T-cell (primary cell): Measurements from ENCODE around the gene VAMP8. TPM values are rescaled to one million over a fixed set of nuclear protein-coding genes. Genes with fewer than 3 reads are reported as not detected.
"Not testable (repeated sequence)": the region's sequence is repeated elsewhere in the genome, so short reads cannot be mapped to it uniquely, and the experiment has no call there.

ENCODE experiments used
- ATAC-seq, 4 experiments: fragments of 200-7000 bp in 3 of 4; fragments of 150-1000 bp in 1 of 4; cut with Tn5 transposase; replicated peaks in 1 of 4; 1 replicate in 3 of 4; 2 replicates in 1 of 4; pipeline ENCODE4 v1.10.0; 2021; ENCODE audit warnings: moderate library complexity in 3 of 4, mild to moderate bottlenecking in 2 of 4, moderate number of reproducible peaks in 1 of 4
- CTCF ChIA-PET, 2 donors: fragments of 300-600 bp; sonication (Branson Sonifier 250); formaldehyde crosslinking; loops; one replicate each; lab custom pipeline; 2022; ENCODE audit warnings: antibody characterized with exemption in 2 of 2; lab: Charles Lee
- POLR2A ChIA-PET, 2 donors: fragments of 300-600 bp; sonication (Branson Sonifier 250); formaldehyde crosslinking; loops; one replicate each; lab custom pipeline; 2022; ENCODE audit warnings: antibody characterized with exemption in 2 of 2; lab: Charles Lee
- DNase-seq, 35 experiments: peaks; one replicate each; pipeline versions ENCODE4 v3.0.0 to v3.0.0-alpha.2; 2013 to 2023
- H3K27ac ChIP-seq: one replicate; pipeline ENCODE4 v1.5.1; 2013; ENCODE audit warnings: low read length
- H3K27me3 ChIP-seq, 2 experiments: replicated peaks in 1 of 2; 1 replicate in 1 of 2; 2 replicates in 1 of 2; pipeline versions ENCODE4 v1.6.1 to v1.7.0; 2013; ENCODE audit warnings: low read length in 1 of 2, mixed read lengths in 1 of 2; ENCODE audit not compliant: control insufficient read depth in 2 of 2, insufficient read depth in 2 of 2; ENCODE audit errors: extremely low read depth in 1 of 2
- H3K36me3 ChIP-seq, 2 donors: 1 replicate in 1 of 2; 2 replicates in 1 of 2; pipeline versions ENCODE4 v1.6.1 to v1.7.0; 2013; ENCODE audit warnings: low read length in 1 of 2; ENCODE audit not compliant: control insufficient read depth in 2 of 2, insufficient read depth in 1 of 2; ENCODE audit errors: extremely low read depth in 1 of 2
- H3K4me1 ChIP-seq, 2 experiments: 1 replicate in 1 of 2; 2 replicates in 1 of 2; pipeline versions ENCODE4 v1.6.1 to v1.7.0; 2013; ENCODE audit warnings: low read length in 2 of 2, mixed read lengths in 1 of 2; ENCODE audit not compliant: insufficient read depth in 2 of 2, control insufficient read depth in 1 of 2; ENCODE audit errors: extremely low read depth in 1 of 2
- H3K4me3 ChIP-seq, 2 donors: 1 replicate in 1 of 2; 2 replicates in 1 of 2; pipeline versions ENCODE4 v1.5.1 to v1.7.0; 2013; ENCODE audit warnings: mild to moderate bottlenecking in 2 of 2, low read length in 1 of 2, moderate library complexity in 1 of 2; ENCODE audit not compliant: control insufficient read depth in 1 of 2; ENCODE audit errors: extremely low read depth in 1 of 2
- H3K9me3 ChIP-seq: 2 replicates; pipeline ENCODE4 v1.7.0; 2013
- H3K27ac Mint-ChIP-seq, 2 donors: one replicate each; pipeline ENCODE4 v1.8.0; 2020 to 2021; ENCODE audit warnings: mild to moderate bottlenecking in 2 of 2, mixed read lengths in 2 of 2
- H3K27me3 Mint-ChIP-seq, 2 donors: one replicate each; pipeline ENCODE4 v1.8.0; 2021 to 2022; ENCODE audit warnings: mixed read lengths in 2 of 2
- H3K36me3 Mint-ChIP-seq: one replicate; pipeline ENCODE4 v1.8.0; 2021; ENCODE audit warnings: mixed read lengths
- H3K4me1 Mint-ChIP-seq, 3 donors: one replicate each; pipeline ENCODE4 v1.8.0; 2020 to 2022; ENCODE audit warnings: mixed read lengths in 3 of 3, mild to moderate bottlenecking in 1 of 3
- H3K4me3 Mint-ChIP-seq, 3 donors: one replicate each; pipeline ENCODE4 v1.8.0; 2020 to 2022; ENCODE audit warnings: mild to moderate bottlenecking in 3 of 3, mixed read lengths in 3 of 3, moderate library complexity in 3 of 3
- H3K9me3 Mint-ChIP-seq, 3 donors: one replicate each; pipeline ENCODE4 v1.8.0; 2020 to 2022; ENCODE audit warnings: mixed read lengths in 3 of 3
- WGBS: methylation state at CpG from one replicate; pipeline ENCODE4 v1.1.5; 2013; ENCODE audit warnings: missing lambda C conversion rate; ENCODE audit not compliant: insufficient coverage; 5-methylcytosine and 5-hydroxymethylcytosine counted together
- total RNA-seq, 35 experiments: library from RNA in 6 of 35; stranded (reverse) in 6 of 35; fragments of 120-200 nt in 1 of 35; gene quantifications; one replicate each; pipeline versions ENCODE4 v1.2.1 to v1.2.4 and lab custom pipeline; 2013 to 2026

Gene VAMP8
- total RNA-seq, 5 donors from 2014 or later (not counting 1 experiment from before 2014, with no cell fraction given) = 76.2 to 102 (median 84.5) TPM

- peak overlapping the region; percentile 88 to 91 for H3K27ac Mint-ChIP-seq
- Histone ChIP-seq H3K4me3 (peak overlapping the region; percentile 97 to 100), H3K4me1 (peaks cover 23 to 31% of the 10 kb centered on the region in 2 experiments), H3K27ac (peak overlapping the region; percentile 73), H3K36me3 (peaks cover 0 to 42% of the 10 kb centered on the region in 2 donors), H3K27me3 (no peaks in the 10 kb centered on the region), H3K9me3 (no peaks in the 10 kb centered on the region)
- no peaks in the 10 kb centered on the region for H3K9me3 Mint-ChIP-seq
- 0% methylated on average over 7 of the region's 11 CpGs for WGBS
- ChIA-PET POLR2A (interaction anchor here (0.8 to 1.2 kb wide), 4 partner anchors 12 to 120 kb away, joined by 3 to 8 read pairs (median 4); no protein-coding TSS in a partner anchor), CTCF (interaction anchor here (0.9 to 8.7 kb wide), 5 partner anchors 10 to 186 kb away, joined by 3 to 63 read pairs (median 4); partner anchors contain the start of genes ELMOD3 (in 1 of the 2), GGCX (in 1 of the 2), RETSAT (in 1 of the 2) and SH2D6 (in 1 of the 2))
- peaks cover 45 to 49% (median 45%) of the 10 kb centered on the region in 3 donors for H3K4me1 Mint-ChIP-seq
- peaks cover 31% of the 10 kb centered on the region for H3K36me3 Mint-ChIP-seq
- H3K4me3 Mint-ChIP-seq = peak overlapping the region; percentile 92 to 96 (median 94)
- DNase-seq = no peak
- no peaks in the 10 kb centered on the region for H3K27me3 Mint-ChIP-seq
- ATAC-seq = no peak
Measured at GRCh38 chr2:85540133-85540648, 37.2 kb upstream of the VAMP8 start.

- no peaks in the 10 kb centered on the region for H3K9me3 Mint-ChIP-seq
- H3K4me1 Mint-ChIP-seq = peaks cover 44 to 48% (median 45%) of the 10 kb centered on the region in 3 donors
- peak overlapping the region; percentile 23 to 91 for H3K27ac Mint-ChIP-seq
Measured at GRCh38 chr2:85541262-85541661, 36.1 kb upstream of the VAMP8 start.

GRCh38 chr2:85541753-85542457, 35.5 kb upstream of the VAMP8 start:
- Histone ChIP-seq H3K4me3 (no peak overlapping the region), H3K4me1 (peaks cover 21 to 31% of the 10 kb centered on the region in 2 experiments), H3K9me3 (no peaks in the 10 kb centered on the region), H3K27ac (no peak overlapping the region), H3K27me3 (no peaks in the 10 kb centered on the region), H3K36me3 (peaks cover 0 to 49% of the 10 kb centered on the region in 2 donors)
- CTCF ChIA-PET = interaction anchor here in 1 of 2 donors (8.7 kb wide), 1 partner anchor 9 kb away, joined by 63 read pairs; no protein-coding TSS in a partner anchor
- WGBS = no CpG with 5 or more reads among the region's 5 CpGs
- no peaks in the 10 kb centered on the region for H3K27me3 Mint-ChIP-seq
- POLR2A ChIA-PET = interaction anchor here in 1 of 2 donors (1.4 kb wide), 1 partner anchor 14 kb away, joined by 3 read pairs; no protein-coding TSS in a partner anchor
- peak overlapping the region in 1 of 3 donors; percentile 96 for H3K4me3 Mint-ChIP-seq
- H3K4me1 Mint-ChIP-seq = peaks cover 40 to 44% (median 43%) of the 10 kb centered on the region in 3 donors
- H3K36me3 Mint-ChIP-seq = peaks cover 31% of the 10 kb centered on the region
- peak overlapping the region in 1 of 2 donors; percentile 23 for H3K27ac Mint-ChIP-seq
- DNase-seq (no peak), ATAC-seq (no peak)
- no peaks in the 10 kb centered on the region for H3K9me3 Mint-ChIP-seq

More at GRCh38 chr2:85541262-85541661, 36.1 kb upstream of the VAMP8 start:
- Histone ChIP-seq H3K4me1 (peaks cover 23 to 31% of the 10 kb centered on the region in 2 experiments), H3K36me3 (peaks cover 0 to 49% of the 10 kb centered on the region in 2 donors), H3K27ac (no peak overlapping the region), H3K9me3 (no peaks in the 10 kb centered on the region), H3K4me3 (no peak overlapping the region), H3K27me3 (no peaks in the 10 kb centered on the region)
- ATAC-seq (no peak), DNase-seq (no peak)
- 76% methylated on average over 2 of the region's 4 CpGs for WGBS
- peak overlapping the region; percentile 31 to 96 (median 92) for H3K4me3 Mint-ChIP-seq
- ChIA-PET CTCF (interaction anchor here in 1 of 2 donors (3.3 to 8.7 kb wide), 2 partner anchors 9 to 122 kb away, joined by 15 to 63 read pairs; partner anchors contain the start of gene SH2D6), POLR2A (interaction anchor here in 1 of 2 donors (1.4 kb wide), 1 partner anchor 15 kb away, joined by 3 read pairs; no protein-coding TSS in a partner anchor)
- H3K27me3 Mint-ChIP-seq = no peaks in the 10 kb centered on the region
- H3K36me3 Mint-ChIP-seq = peaks cover 31% of the 10 kb centered on the region

GRCh38 chr2:85542777-85543176, 34.6 kb upstream of the VAMP8 start:
- Histone ChIP-seq H3K27ac (no peak overlapping the region), H3K27me3 (no peaks in the 10 kb centered on the region), H3K4me1 (peaks cover 15 to 23% of the 10 kb centered on the region in 2 experiments), H3K36me3 (peaks cover 0 to 49% of the 10 kb centered on the region in 2 donors), H3K9me3 (no peaks in the 10 kb centered on the region), H3K4me3 (no peak overlapping the region)
- ATAC-seq (no peak), DNase-seq (no peak)
- H3K4me1 Mint-ChIP-seq = peaks cover 32 to 36% (median 35%) of the 10 kb centered on the region in 3 donors
- H3K27me3 Mint-ChIP-seq = no peaks in the 10 kb centered on the region
- no peak overlapping the region for H3K27ac Mint-ChIP-seq
- CTCF ChIA-PET = interaction anchor here (1.0 to 8.7 kb wide), 2 partner anchors 8 to 126 kb away, joined by 3 to 63 read pairs; no protein-coding TSS in a partner anchor
- H3K36me3 Mint-ChIP-seq = peaks cover 33% of the 10 kb centered on the region
- POLR2A ChIA-PET = no interaction called here
- 92% methylated on average over 2 of the region's 4 CpGs for WGBS
- H3K4me3 Mint-ChIP-seq = no peak overlapping the region
- no peaks in the 10 kb centered on the region for H3K9me3 Mint-ChIP-seq

GRCh38 chr2:85544254-85544691, 33.1 kb upstream of the VAMP8 start:
- ATAC-seq, POLR2A ChIA-PET, H3K27me3 ChIP-seq, H3K4me3 Mint-ChIP-seq, H3K9me3 Mint-ChIP-seq, CTCF ChIA-PET, DNase-seq, H3K27me3 Mint-ChIP-seq, H3K9me3 ChIP-seq, H3K27ac ChIP-seq, H3K4me3 ChIP-seq: not testable (repeated sequence)
- Histone ChIP-seq H3K36me3 (peaks cover 0 to 54% of the 10 kb centered on the region in 2 donors), H3K4me1 (peaks cover 14 to 17% of the 10 kb centered on the region in 2 experiments)
- H3K36me3 Mint-ChIP-seq = peaks cover 38% of the 10 kb centered on the region
- 100% methylated on average over 1 of the region's 3 CpGs for WGBS
- H3K4me1 Mint-ChIP-seq = peaks cover 30 to 32% (median 30%) of the 10 kb centered on the region in 3 donors
- H3K27ac Mint-ChIP-seq = peak overlapping the region in 1 of 2 donors; percentile 40
